B cell (primary cell): ENCODE data around the gene CTBP2. TPM values are rescaled to one million over a fixed set of nuclear protein-coding genes. Genes with fewer than 3 reads are reported as not detected.

Source experiments
- ATAC-seq: fragments of 200-7000 bp; cut with Tn5 transposase; one replicate; pipeline ENCODE4 v1.10.0; 2021; ENCODE audit warnings: low read depth, mild to moderate bottlenecking, moderate number of reproducible peaks, moderate library complexity
- CTCF ChIA-PET: fragments of 350-600 bp; sonication (Branson Sonifier 250); formaldehyde crosslinking; loops from one replicate; lab custom pipeline; 2021; ENCODE audit warnings: antibody characterized with exemption, inconsistent platforms; lab: Charles Lee
- POLR2A ChIA-PET: fragments of 350-600 bp; sonication (Branson Sonifier 250); formaldehyde crosslinking; loops from one replicate; lab custom pipeline; 2021; ENCODE audit warnings: antibody characterized with exemption; lab: Charles Lee
- DNase-seq: peaks from one replicate; pipeline ENCODE4 v3.0.0; 2013
- H2AFZ ChIP-seq: 2 replicates; pipeline ENCODE4 v1.6.1; 2012; ENCODE audit warnings: mild to moderate bottlenecking, low read depth, low read length; ENCODE audit not compliant: insufficient read depth, poor library complexity, severe bottlenecking
- H3K27ac ChIP-seq, 2 donors: 1 replicate in 1 of 2; 2 replicates in 1 of 2; pipeline ENCODE4 v1.5.1; 2012 to 2013; ENCODE audit warnings: low read length in 2 of 2, mild to moderate bottlenecking in 2 of 2, moderate library complexity in 1 of 2
- H3K27me3 ChIP-seq, 4 experiments: fragments of 200-600 bp in 1 of 4; sonication (generic) in 1 of 4; replicated peaks in 1 of 4; 1 replicate in 2 of 4; 2 replicates in 2 of 4; pipeline versions ENCODE4 v1.6.1 to v1.7.0; 2013 to 2016; ENCODE audit warnings: low read length in 3 of 4, mild to moderate bottlenecking in 2 of 4, mixed read lengths in 1 of 4, moderate library complexity in 1 of 4; ENCODE audit not compliant: insufficient read depth in 4 of 4, control insufficient read depth in 3 of 4; ENCODE audit errors: control extremely low read depth in 1 of 4
- H3K36me3 ChIP-seq, 2 experiments: replicated peaks in 1 of 2; 1 replicate in 1 of 2; 2 replicates in 1 of 2; pipeline versions ENCODE4 v1.6.1 to v1.7.1; 2013; ENCODE audit warnings: low read length in 1 of 2; ENCODE audit not compliant: insufficient read depth in 2 of 2, control insufficient read depth in 1 of 2; ENCODE audit errors: control extremely low read depth in 1 of 2, extremely low read depth in 1 of 2
- H3K4me1 ChIP-seq, 2 donors: fragments of 200-600 bp in 1 of 2; sonication (generic) in 1 of 2; 1 replicate in 1 of 2; 2 replicates in 1 of 2; pipeline versions ENCODE4 v1.5.1 to v1.6.1; 2013 to 2017; ENCODE audit warnings: low read length in 2 of 2; ENCODE audit not compliant: control insufficient read depth in 2 of 2, insufficient read depth in 2 of 2
- H3K4me2 ChIP-seq: replicated peaks from 2 replicates; pipeline ENCODE3; 2012; ENCODE audit warnings: mild to moderate bottlenecking, low read depth, low read length; ENCODE audit not compliant: poor library complexity, severe bottlenecking
- H3K4me3 ChIP-seq, 5 experiments: fragments of 200-600 bp in 1 of 5; sonication (generic) in 1 of 5; 1 replicate in 3 of 5; 2 replicates in 2 of 5; pipeline versions ENCODE4 v1.5.1 to v1.7.0; 2011 to 2016; ENCODE audit warnings: low read length in 4 of 5, mild to moderate bottlenecking in 4 of 5, low read depth in 2 of 5, control low read depth in 1 of 5, moderate library complexity in 1 of 5; ENCODE audit not compliant: insufficient read depth in 1 of 5; ENCODE audit errors: control extremely low read depth in 1 of 5, extremely low read depth in 1 of 5
- H3K79me2 ChIP-seq: fragments of 200-600 bp; sonication (generic); one replicate; pipeline ENCODE4 v1.6.0; 2016; ENCODE audit warnings: low read length; ENCODE audit not compliant: control insufficient read depth, insufficient read depth
- H3K9ac ChIP-seq: fragments of 200-600 bp; sonication (generic); 2 replicates; pipeline ENCODE4 v1.6.1; 2017; ENCODE audit warnings: mild to moderate bottlenecking, low read length, moderate library complexity
- H3K9me3 ChIP-seq, 3 donors: one replicate each; pipeline versions ENCODE4 v1.6.1 to v1.7.1; 2013; ENCODE audit warnings: low read length in 2 of 3; ENCODE audit not compliant: control insufficient read depth in 2 of 3, insufficient read depth in 1 of 3; ENCODE audit errors: control extremely low read depth in 1 of 3
- H4K20me1 ChIP-seq: 2 replicates; pipeline ENCODE4 v1.6.0; 2012; ENCODE audit warnings: mild to moderate bottlenecking, low read length; ENCODE audit not compliant: insufficient read depth, control insufficient read depth, poor library complexity, severe bottlenecking
- H3K27ac Mint-ChIP-seq: one replicate; pipeline ENCODE4 v1.8.0; 2021; ENCODE audit warnings: mixed read lengths
- H3K27me3 Mint-ChIP-seq: one replicate; pipeline ENCODE4 v1.8.0; 2021; ENCODE audit warnings: mixed read lengths
- H3K4me1 Mint-ChIP-seq: one replicate; pipeline ENCODE4 v1.8.0; 2021; ENCODE audit warnings: mixed read lengths
- H3K4me3 Mint-ChIP-seq: one replicate; pipeline ENCODE4 v1.8.0; 2021; ENCODE audit warnings: mixed read lengths
- H3K9me3 Mint-ChIP-seq: one replicate; pipeline ENCODE4 v1.8.0; 2022; ENCODE audit warnings: mixed read lengths; ENCODE audit not compliant: insufficient read depth
- EZH2 ChIP-seq: IDR thresholded peaks from 2 replicates; pipeline ENCODE4 v1.6.1; 2012; ENCODE audit warnings: borderline replicate concordance, low read depth, mild to moderate bottlenecking, moderate library complexity, low read length; ENCODE audit not compliant: insufficient read depth, poor library complexity, severe bottlenecking
- WGBS: methylation state at CpG from one replicate; pipeline ENCODE4 v1.1.5; 2013; ENCODE audit warnings: missing lambda C conversion rate; ENCODE audit not compliant: insufficient coverage; 5-methylcytosine and 5-hydroxymethylcytosine counted together
- intact Hi-C: fragments of 100-400 bp; cut with micrococcal nuclease; formaldehyde crosslinking; loops from one replicate; pipeline ENCODE4 v1.10.0; 2022
- polyA plus RNA-seq: library from polyadenylated mRNA; depleted of rRNA; stranded (reverse); fragments of >200 nt; gene quantifications from 2 replicates; pipeline ENCODE4 v1.2.3, GENCODE V29; 2012
- total RNA-seq, 2 donors: library from RNA; stranded (reverse); fragments of 120-200 nt in 1 of 2; gene quantifications; 1 replicate in 1 of 2; 2 replicates in 1 of 2; pipeline versions ENCODE4 v1.2.3 to v1.2.4, GENCODE V29; 2013 to 2022
- TF ChIP-seq, protein P1 (sequence below): fragments of 200-600 bp; IDR thresholded peaks from one replicate; pipeline ENCODE4 v1.8.0; 2022; ENCODE audit warnings: antibody characterized with exemption, mild to moderate bottlenecking

The CTBP2 gene
- total and polyA plus RNA-seq, 2 donors (not counting 1 experiment from before 2014, with no cell fraction given): 0.39 to 0.85 TPM

DNA sequence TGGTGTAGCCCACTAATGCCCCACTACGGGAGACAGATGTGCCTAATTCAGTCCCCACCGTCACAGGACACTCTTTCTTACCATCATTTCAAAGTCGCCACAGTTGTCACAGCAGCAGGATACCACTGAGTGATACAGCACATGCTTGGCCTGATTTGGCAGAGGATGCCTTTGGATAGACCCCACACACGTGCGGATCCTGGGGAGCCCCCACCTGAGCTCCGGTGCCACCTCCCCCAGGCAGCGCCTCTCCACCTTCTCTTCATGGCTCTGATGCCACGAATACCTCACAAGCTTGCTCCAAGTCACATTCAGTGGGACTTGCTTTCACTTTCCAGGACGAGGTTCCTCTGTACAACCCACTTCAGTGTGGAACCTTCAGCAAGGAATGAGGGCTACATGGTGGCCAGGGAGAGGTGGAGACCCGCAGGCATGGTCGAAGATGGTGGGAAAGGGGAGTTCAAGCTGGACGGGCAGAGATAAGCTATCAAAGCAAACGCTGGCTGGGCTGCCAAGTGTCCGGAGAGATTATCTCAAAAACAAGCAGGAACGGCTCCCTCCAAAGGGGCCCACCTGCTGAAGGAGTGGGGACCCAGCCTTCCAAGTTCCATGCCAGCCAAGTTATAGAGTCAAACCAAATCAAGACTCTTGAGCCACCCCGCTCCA lies 111.0 kb downstream of the CTBP2 start:
- H3K4me1 ChIP-seq: no peaks in the 10 kb centered on the region
- H3K27me3 Mint-ChIP-seq: peaks cover 62% of the 10 kb centered on the region
- POLR2A ChIA-PET: no interaction called here
- H4K20me1 ChIP-seq: no peaks in the 10 kb centered on the region
- H3K27ac ChIP-seq: no peak overlapping the region
- peaks cover 0 to 65% (median 25%) of the 10 kb centered on the region in 4 experiments for H3K27me3 ChIP-seq
- CTCF ChIA-PET: no interaction called here
- no peak for DNase-seq
- H3K4me3 Mint-ChIP-seq: no peak overlapping the region
- intact Hi-C loops: loop anchor here (5.0 kb wide), 1 partner anchor 168 kb away; no protein-coding TSS in a partner anchor
- no peaks in the 10 kb centered on the region for H3K9me3 Mint-ChIP-seq
- H3K4me1 Mint-ChIP-seq: no peaks in the 10 kb centered on the region
- H2AFZ ChIP-seq: no peak overlapping the region
- TF ChIP-seq, protein P1, sequence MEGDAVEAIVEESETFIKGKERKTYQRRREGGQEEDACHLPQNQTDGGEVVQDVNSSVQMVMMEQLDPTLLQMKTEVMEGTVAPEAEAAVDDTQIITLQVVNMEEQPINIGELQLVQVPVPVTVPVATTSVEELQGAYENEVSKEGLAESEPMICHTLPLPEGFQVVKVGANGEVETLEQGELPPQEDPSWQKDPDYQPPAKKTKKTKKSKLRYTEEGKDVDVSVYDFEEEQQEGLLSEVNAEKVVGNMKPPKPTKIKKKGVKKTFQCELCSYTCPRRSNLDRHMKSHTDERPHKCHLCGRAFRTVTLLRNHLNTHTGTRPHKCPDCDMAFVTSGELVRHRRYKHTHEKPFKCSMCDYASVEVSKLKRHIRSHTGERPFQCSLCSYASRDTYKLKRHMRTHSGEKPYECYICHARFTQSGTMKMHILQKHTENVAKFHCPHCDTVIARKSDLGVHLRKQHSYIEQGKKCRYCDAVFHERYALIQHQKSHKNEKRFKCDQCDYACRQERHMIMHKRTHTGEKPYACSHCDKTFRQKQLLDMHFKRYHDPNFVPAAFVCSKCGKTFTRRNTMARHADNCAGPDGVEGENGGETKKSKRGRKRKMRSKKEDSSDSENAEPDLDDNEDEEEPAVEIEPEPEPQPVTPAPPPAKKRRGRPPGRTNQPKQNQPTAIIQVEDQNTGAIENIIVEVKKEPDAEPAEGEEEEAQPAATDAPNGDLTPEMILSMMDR: no peak
- TF ChIP-seq EZH2: no peak
- no peaks in the 10 kb centered on the region for H3K36me3 ChIP-seq
- H3K4me2 ChIP-seq: no peak overlapping the region
- H3K27ac Mint-ChIP-seq: peak overlapping the region; percentile 0
- no peak overlapping the region for H3K4me3 ChIP-seq
- 62% methylated on average over 16 of the region's 16 CpGs for WGBS
- peaks cover 0 to 23% (median 7%) of the 10 kb centered on the region in 3 donors for H3K9me3 ChIP-seq
- no peaks in the 10 kb centered on the region for H3K79me2 ChIP-seq
- ATAC-seq: no peak
- H3K9ac ChIP-seq: no peak overlapping the region
